NB4 (cell line): ENCODE results near the gene KBTBD13.

ENCODE experiments used
- CTCF ChIP-seq: IDR thresholded peaks from one replicate; pipeline ENCODE4 v1.5.1; 2012; ENCODE audit warnings: low read depth, low read length
- MYC ChIP-seq: IDR thresholded peaks from 2 replicates; pipeline ENCODE4 v1.6.1; 2011; ENCODE audit warnings: low read depth, low read length
- POLR2A ChIP-seq: IDR thresholded peaks from 2 replicates; pipeline ENCODE4 v1.6.1; 2011; ENCODE audit warnings: mild to moderate bottlenecking; ENCODE audit not compliant: insufficient read length; ENCODE audit errors: extremely low read depth

GRCh38 chr15:65091946-65092770 lies 15.6 kb downstream of the KBTBD13 start:
- TF ChIP-seq CTCF (no peak), POLR2A (no peak), MYC (no peak)
